ENCODE measurements around the gene LCE1C. TPM values are rescaled to one million over a fixed set of nuclear protein-coding genes. Genes with fewer than 3 reads are reported as not detected.

Gene LCE1C, protein sequence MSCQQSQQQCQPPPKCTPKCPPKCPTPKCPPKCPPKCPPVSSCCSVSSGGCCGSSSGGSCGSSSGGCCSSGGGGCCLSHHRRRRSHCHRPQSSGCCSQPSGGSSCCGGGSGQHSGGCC
- total RNA-seq, result not detected in 2 replicates

DNA sequence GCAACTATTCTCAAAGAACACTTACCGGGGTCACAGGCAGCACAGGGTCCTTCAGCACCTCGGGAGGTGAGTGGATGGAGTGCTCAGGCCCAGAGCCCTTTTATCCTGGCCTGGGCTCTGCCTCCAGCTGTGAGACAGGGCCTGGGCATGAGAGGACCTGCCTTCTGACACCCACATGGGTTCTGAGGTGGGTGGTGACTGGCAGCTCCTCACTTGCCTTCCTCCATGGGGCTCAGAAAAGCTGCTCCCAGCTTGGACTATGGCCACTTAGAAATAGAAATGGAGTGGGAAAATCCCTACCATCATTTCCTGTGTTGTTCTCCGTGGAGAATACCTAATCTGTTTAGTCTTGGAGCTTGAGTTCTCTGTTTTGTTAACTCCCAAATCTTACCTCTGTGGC is at the start of gene LCE1C:
Gene LCE1C, minus strand, starts transcription at position 76 of the 400 bp plus-strand sequence. CDS start 1,173 bp downstream, outside the sequence.

DNA sequence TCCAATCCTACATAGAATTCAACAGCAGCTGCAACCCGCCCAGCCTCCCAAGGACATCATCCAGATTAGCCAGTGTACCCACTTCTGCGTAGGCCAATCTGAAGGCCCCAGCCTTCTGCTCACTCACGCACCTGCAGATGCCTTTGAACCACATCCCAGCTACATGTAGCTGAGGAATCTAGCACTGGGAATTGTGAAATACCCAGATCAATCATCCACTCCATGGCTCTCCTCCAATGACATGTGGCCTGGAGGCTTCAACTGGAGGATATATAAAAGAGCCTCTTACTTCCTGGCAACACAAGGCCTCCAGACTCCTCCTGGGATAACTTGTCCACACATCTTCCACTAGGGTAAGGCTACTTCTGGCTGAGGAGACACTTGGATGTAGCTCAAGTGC is 36.1 kb upstream of the LCE1C start, which contains the start of gene LCE6A:
Gene LCE6A, plus strand, starts transcription at position 301 of the 400 bp plus-strand sequence. CDS start 665 bp downstream, outside the sequence.

DNA sequence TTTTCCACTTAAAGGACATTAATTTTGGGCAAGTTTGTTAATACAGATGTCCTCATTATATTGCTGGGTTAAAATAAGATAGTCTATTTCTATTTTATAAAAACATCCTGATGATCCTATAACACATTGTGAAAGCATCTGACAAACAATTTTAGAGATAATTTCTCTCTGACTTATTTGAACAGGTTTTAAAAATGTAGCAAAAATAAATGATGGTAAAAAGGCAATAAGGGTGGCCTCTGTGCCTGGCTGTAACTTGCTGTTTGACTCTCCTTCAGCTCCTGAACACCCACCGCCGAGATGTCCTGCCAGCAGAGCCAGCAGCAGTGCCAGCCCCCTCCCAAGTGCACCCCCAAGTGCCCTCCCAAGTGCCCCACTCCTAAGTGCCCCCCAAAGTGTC is 20.7 kb upstream of the LCE1C start, which contains the start of gene LCE1A:
Gene LCE1A, plus strand, starts transcription at position 301 of the 400 bp plus-strand sequence. Its CDS starts 0 bp downstream, at position 301.

DNA sequence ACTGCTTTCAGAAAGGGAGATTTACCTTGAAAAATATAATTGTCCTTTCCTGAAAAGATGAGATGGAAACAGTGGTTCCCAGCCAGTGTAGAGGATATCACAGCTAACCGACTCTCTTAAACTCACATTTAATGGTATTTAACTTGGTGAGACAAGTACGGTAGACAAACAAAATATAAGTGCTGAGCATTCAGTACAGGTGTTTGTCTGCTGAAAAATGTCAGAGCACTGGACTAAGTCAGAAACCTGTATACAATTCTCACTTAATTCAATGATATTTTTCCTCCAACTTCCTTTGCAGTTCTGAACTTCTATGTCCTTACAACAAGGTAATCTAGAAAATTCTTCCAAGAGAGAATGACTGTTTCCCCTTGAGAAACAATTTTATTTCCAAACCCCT is 5.2 kb upstream of the LCE1C start, which contains the start of gene LCE1B:
Gene LCE1B, plus strand, starts transcription at position 301 of the 400 bp plus-strand sequence. CDS start 476 bp downstream, outside the sequence.

DNA sequence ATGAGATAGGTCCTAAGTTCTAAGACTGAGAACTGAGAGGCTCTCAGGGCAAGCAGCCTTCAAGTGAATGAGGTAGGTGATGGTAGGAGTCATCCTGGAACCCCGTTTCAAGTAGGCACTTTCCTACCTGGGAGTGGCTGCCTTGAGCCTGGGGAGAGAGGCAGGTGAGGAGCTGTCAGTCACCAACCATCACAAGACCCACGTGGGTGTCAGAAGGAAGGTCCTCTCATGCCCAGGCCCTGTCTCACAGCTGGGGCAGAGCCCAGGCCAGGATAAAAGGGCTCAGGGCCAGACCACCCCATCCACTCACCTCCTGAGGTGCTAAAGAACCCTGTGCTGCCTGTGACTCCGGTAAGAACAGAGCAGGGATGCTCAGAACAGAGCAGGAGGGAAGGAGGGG is 10.0 kb downstream of the LCE1C start, which contains the start of gene LCE1D:
Gene LCE1D, plus strand, starts transcription at position 301 of the 400 bp plus-strand sequence. CDS start 1,074 bp downstream, outside the sequence.

DNA sequence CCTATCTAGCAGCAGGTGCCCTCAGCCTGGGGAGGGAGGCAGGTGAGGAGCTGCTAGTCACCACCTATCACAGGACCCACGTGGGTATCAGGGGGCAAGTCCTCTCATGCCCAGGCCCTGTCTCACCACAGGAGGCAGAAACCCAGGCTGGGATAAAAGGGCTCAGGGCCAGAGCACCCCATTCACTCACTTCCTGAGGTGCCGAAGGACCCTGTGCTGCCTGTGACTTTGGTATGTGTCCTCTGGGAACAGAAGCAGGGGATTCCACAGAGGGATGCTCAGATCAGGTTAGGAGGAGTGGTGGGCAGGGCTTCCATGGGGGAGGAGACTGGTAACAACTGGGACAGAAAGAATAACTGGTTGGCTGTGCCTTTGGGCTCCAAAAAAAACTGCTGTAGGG is 20.4 kb downstream of the LCE1C start, which contains the start of gene LCE1E:
Gene LCE1E, plus strand, starts transcription at position 181 of the 400 bp plus-strand sequence. CDS start 1,043 bp downstream, outside the sequence.

DNA sequence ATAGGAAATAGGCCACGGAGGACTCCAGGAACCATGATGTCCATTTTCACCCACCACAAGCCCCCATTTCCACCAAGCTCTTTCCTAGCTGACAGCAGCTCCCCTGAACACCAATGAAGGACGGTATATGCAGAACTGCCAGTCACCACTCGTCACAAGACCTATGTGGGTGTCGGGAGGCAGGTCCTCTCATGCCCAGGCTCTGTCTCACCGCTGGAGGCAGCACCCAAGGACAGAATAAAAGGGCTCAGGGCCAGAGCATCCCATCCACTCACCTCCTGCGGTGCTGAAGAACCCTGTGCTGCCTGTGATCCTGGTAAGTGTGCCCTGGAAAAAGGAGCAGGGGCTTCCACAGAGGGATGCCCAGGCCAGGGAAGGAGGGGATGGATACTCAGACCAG is 31.6 kb downstream of the LCE1C start, which contains the start of gene LCE1F:
Gene LCE1F, plus strand, starts transcription at position 266 of the 400 bp plus-strand sequence. CDS start 1,232 bp downstream, outside the sequence.

DNA sequence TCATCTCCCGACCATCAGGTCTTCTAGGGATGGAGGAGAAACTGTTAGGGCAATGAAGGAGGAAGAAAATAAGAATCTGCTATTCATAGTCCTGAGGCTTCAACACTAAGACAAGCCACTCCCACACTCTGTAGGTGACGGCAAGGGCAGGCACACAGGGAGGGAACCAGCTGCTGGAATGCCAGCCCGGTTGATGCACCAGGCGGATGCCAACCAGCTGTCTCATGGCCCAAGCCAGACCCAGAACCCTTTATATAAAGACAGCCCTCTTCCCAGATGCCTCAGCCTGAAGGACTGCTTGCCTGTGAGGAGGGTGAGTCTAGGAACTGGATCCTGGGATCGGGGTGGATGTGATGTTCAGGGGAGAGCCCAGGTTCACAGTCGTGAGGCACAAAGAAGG is 48.7 kb downstream of the LCE1C start, which contains the start of gene KPRP:
Gene KPRP, plus strand, starts transcription at position 279 of the 400 bp plus-strand sequence. CDS start 1,564 bp downstream, outside the sequence.

Other genes with a start within 250 kb of the LCE1C start
- gene LCE3E, start 239.9 kb downstream of the LCE1C start, total RNA-seq, result not detected in 2 replicates
- not detected in 2 replicates for gene LCE3D, start 226.1 kb downstream of the LCE1C start, total RNA-seq
- not detected in 2 replicates for gene LCE3C, start 206.4 kb downstream of the LCE1C start, total RNA-seq
- gene LCE3B, start 192.8 kb downstream of the LCE1C start, total RNA-seq, result not detected in 2 replicates
- not detected in 2 replicates for gene LCE3A, start 183.5 kb downstream of the LCE1C start, total RNA-seq
- not detected in 2 replicates for gene LCE2D, start 143.3 kb downstream of the LCE1C start, total RNA-seq
- not detected in 2 replicates for gene LCE2C, start 131.4 kb downstream of the LCE1C start, total RNA-seq
- gene LCE2B, start 120.5 kb downstream of the LCE1C start, total RNA-seq, result not detected in 2 replicates
- gene LCE2A, start 108.3 kb downstream of the LCE1C start, total RNA-seq, result not detected in 2 replicates
- gene LCE4A, start 98.5 kb downstream of the LCE1C start, total RNA-seq, result not detected in 2 replicates
- not detected in 2 replicates for gene KPRP, start 48.6 kb downstream of the LCE1C start, total RNA-seq
- gene LCE1F, start 31.5 kb downstream of the LCE1C start, total RNA-seq, result not detected in 2 replicates
- gene LCE1E, start 20.4 kb downstream of the LCE1C start, total RNA-seq, result not detected in 2 replicates
- not detected in 2 replicates for gene LCE1D, start 9.9 kb downstream of the LCE1C start, total RNA-seq
- gene LCE1B, start 5.3 kb upstream of the LCE1C start, total RNA-seq, result not detected in 2 replicates
- not detected in 2 replicates for gene LCE1A, start 20.8 kb upstream of the LCE1C start, total RNA-seq
- not detected in 2 replicates for gene LCE6A, start 36.2 kb upstream of the LCE1C start, total RNA-seq
- gene LCE7A, start 53.3 kb upstream of the LCE1C start, total RNA-seq, result not detected in 2 replicates
- gene SMCP, start 71.7 kb upstream of the LCE1C start, total RNA-seq, result not detected in 2 replicates
- not detected in 2 replicates for gene IVL, start 101.9 kb upstream of the LCE1C start, total RNA-seq
- not detected in 2 replicates for gene SPRR5, start 140.6 kb upstream of the LCE1C start, total RNA-seq
- not detected in 2 replicates for gene SPRR4, start 164.0 kb upstream of the LCE1C start, total RNA-seq
- gene SPRR1A, start 177.4 kb upstream of the LCE1C start, total RNA-seq, result not detected in 2 replicates
- not detected in 2 replicates for gene SPRR3, start 195.1 kb upstream of the LCE1C start, total RNA-seq
- not detected in 2 replicates for gene SPRR1B, start 224.6 kb upstream of the LCE1C start, total RNA-seq
- gene SPRR2D, start 234.5 kb upstream of the LCE1C start, total RNA-seq, result not detected in 2 replicates

Measured in vein endothelial cell (primary cell).